ENCODE results near the gene ZNF804B.

Gene ZNF804B

DNA sequence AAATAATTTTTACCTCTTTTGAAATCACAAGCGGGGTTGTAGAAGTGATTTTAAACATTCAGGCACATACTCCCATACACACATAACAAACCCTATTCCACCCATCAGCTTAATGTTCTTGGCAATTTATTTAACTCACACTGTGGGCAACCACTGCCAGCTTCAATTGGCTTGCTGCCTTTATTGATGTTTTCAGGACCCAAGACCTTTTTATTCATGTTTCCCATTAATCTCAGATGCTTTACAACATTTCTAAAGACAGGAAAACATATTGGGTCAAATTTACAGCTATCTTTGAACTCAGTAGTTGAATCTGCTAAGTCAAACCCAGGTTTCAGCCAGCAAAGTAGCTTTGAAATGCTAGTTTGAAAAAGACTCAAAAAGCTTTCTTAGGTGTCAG is 109.0 kb downstream of the ZNF804B start:
- no peak for TF ChIP-seq POLR2A (IDR thresholded peaks at IDR 0.05; ENCODE audit: low read depth, low read length)
- no peak for FAIRE-seq
- DNase-seq (ENCODE audit: insufficient read length, low spot score) = no peak

DNA sequence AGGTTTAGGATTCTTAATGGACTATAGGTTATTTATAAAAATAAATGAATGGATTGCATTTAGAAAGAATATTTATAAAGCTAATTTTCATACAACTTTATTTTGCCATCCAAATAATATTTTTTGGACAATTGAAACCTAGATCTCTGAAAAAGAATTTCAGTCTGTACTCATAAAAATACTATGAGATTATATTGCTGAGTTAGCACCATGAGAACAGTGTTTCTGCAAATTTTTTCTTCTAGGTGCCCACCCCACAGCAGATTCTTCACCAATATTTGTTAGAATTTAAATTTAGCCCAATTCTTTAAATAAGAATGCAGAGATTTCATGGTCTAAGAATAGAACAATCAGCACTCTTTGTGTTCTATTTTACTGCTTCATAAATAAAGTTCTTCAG is 121.6 kb downstream of the ZNF804B start:
- FAIRE-seq (no peak), DNase-seq (ENCODE audit: insufficient read length, low spot score) (no peak)
- no peak for TF ChIP-seq POLR2A (IDR thresholded peaks at IDR 0.05; ENCODE audit: low read depth, low read length)

DNA sequence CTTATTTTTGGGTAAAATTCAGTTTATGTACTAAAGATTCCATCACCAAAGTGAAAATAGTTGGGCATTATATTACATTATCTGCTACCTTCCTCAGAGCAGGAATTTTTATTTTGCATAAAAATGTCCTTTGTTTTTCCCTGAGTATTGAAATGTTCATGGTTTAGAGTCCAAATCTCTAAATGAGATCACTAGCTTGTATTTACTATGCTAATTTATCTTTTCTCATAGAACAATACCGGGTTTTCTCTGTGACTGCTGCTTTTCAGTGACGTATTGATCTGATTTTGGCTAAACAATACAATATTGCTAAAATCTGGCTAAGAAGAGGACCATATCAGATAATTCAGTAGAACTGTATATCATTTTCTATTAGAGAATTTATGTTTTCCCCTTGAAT is 125.6 kb downstream of the ZNF804B start:
- no peak for FAIRE-seq
- TF ChIP-seq POLR2A (IDR thresholded peaks at IDR 0.05; ENCODE audit: low read depth, low read length) = no peak
- no peak for DNase-seq (ENCODE audit: insufficient read length, low spot score)

DNA sequence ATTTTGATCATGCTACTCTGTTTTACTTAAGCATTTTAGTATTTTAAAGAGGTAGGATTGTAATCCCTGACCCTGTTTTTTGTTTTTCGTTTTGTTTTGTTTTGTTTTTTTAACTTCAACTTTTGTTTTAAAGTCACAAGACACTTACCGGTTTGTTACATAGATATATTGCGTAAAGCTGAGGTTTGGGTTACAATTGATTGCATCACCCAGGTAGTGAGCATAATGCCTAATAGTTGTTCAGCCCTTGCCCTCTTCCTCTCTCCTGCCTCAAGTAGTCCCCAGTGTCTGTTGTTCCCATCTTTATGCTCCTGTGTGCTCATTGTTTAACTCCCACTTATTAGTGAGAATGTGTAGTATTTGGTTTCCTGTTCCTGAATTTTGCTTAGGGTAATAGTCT is 129.2 kb downstream of the ZNF804B start:
- FAIRE-seq (no peak), DNase-seq (ENCODE audit: insufficient read length, low spot score) (no peak)
- no peak for TF ChIP-seq POLR2A (IDR thresholded peaks at IDR 0.05; ENCODE audit: low read depth, low read length)

DNA sequence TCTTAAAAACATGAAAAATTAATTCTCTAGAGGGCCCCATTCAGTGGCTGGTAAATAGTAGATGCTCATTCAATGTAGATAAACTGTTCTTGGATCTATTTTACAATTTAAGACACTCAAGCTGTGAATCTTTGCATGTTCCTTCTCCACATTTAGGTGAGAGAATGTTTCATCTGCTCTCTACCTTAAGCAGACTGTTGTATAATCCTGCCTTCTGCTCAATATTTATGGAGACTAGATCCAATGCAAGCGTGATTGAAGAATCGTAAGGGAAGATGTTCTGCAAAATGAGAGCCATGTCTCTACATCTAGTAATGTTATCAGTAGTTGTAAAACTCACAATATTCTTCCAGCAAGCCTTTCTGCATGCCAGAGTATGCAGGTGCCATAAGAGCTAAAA is 151.0 kb downstream of the ZNF804B start:
- FAIRE-seq (no peak), DNase-seq (ENCODE audit: insufficient read length, low spot score) (no peak)
- no peak for TF ChIP-seq POLR2A (IDR thresholded peaks at IDR 0.05; ENCODE audit: low read depth, low read length)

DNA sequence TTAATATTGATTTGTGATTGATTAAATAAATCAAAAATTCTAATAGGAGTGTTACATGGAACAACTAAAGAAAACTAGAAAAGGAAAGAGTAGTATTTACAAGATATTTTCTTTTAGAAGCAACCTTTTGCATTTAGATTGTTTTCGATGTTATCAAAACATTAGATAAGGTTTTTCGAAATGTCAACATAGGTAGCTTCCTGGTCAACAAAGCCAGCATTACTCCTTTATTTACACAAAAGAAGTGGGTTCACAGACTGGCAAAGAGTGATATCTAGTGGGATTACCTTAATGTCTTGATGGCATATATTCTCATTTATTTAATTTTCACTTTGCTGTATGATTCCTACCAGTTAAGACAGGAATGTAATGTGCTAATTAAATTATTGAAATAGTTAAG is 153.4 kb downstream of the ZNF804B start:
- no peak for TF ChIP-seq POLR2A (IDR thresholded peaks at IDR 0.05; ENCODE audit: low read depth, low read length)
- DNase-seq (ENCODE audit: insufficient read length, low spot score) (no peak), FAIRE-seq (no peak)

DNA sequence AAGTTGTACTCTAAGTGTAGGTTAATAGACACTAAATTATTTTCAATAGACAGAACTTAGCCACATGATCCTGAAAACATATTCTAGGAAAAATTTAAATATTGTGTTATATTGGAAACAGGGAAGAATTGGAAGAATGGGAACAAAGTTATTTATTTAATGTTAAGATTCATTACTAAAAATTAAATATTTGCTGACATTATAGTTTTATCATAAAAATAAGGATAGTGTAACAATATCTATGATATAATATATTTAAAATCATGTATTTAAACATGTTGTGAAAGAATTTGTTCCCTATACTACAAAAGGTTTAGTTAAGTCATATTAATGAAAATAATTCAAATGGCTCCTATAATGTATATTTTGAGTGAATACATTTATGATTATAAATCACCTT is 156.1 kb downstream of the ZNF804B start:
- no peak for TF ChIP-seq POLR2A (IDR thresholded peaks at IDR 0.05; ENCODE audit: low read depth, low read length)
- FAIRE-seq (no peak), DNase-seq (ENCODE audit: insufficient read length, low spot score) (no peak)

DNA sequence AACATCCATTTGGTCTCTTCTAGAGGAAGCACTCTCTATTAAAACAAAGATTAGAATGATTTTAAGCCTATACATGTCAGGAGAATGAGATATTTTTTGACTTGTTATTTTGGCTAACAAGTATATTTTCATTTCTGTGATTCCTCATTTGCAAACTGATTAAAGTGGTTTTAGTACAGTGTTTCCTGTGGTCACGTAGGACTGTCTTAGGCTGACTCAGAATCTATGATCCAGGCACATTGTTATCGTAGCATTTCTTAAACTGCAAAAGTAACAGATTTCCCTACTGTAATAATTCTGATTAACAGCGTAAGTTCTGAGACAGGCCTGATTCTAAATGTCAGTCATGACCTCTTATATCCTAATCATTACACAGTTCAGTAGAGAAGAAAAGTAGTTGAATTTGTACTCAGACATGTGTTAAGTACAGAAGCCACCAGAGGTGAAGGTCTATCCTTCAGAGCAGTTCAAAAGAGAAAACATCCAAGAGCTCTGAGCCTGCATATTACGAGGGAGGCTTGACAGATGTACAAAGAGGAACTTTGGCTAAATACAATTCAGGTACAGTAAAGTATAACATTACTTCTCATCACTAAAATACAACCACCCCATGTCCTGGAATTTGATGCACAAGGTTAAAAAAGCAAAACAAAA is 160.1 kb downstream of the ZNF804B start:
- DNase-seq (ENCODE audit: insufficient read length, low spot score) (no peak), FAIRE-seq (no peak)
- no peak for TF ChIP-seq POLR2A (IDR thresholded peaks at IDR 0.05; ENCODE audit: low read depth, low read length)

DNA sequence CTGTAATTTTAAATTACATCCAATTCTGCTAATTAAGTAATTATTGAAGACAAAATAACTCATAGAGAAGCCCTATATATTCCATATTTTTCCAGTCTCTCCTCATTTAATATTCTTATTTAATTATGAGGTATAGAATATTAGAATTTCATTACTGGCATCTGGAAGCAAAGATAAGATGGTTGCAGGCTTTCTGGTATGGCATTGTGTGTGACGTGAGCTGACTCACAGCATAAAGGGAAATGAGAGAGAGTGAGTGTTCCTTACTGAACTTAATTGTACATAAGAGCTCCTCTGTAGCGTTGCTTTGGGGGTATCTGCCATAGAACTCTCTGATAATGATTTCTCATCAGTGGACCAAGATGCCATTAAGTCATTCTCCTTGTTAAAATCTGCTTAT is 163.4 kb downstream of the ZNF804B start:
- no peak for FAIRE-seq
- no peak for TF ChIP-seq POLR2A (IDR thresholded peaks at IDR 0.05; ENCODE audit: low read depth, low read length)
- DNase-seq (ENCODE audit: insufficient read length, low spot score) = no peak

DNA sequence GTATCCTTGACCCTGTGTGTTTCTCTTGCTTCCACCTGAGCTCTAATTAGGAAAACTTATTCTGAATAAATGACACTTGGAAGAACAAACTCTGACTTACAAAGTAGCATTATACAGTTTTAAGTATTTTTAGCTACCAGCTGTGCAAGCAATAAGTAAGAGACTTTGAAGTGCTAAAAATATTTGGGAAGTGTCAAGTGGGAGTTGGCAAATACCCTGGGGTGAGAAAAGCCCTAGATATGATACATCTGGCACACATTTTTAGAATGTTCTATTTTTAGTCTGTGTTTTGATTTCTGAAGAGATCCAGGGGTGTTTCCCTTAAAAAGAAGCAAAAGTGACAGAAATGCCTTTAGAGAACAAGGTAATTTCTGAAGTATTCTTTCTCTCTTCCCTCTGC is 168.8 kb downstream of the ZNF804B start:
- no peak for FAIRE-seq
- no peak for TF ChIP-seq POLR2A (IDR thresholded peaks at IDR 0.05; ENCODE audit: low read depth, low read length)
- DNase-seq (ENCODE audit: insufficient read length, low spot score) = no peak

DNA sequence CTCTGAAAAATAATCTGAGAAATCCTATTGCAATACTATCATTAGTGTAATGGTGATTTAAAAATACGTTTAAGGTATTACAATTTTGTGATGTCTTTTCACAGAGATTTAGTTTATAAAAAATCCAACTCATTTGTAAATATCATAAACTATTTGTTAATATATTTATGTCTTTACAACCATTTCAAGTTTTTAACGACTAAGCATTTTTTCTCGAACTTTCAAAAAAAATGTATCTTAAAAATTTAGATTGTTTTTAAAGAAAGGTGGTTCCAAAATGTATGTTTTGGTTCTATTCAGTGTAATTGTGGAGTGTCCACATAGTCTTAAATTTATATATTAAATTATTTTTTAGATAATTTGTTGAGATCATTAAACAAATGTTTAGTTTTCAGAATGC is 170.2 kb downstream of the ZNF804B start:
- no peak for DNase-seq (ENCODE audit: insufficient read length, low spot score)
- FAIRE-seq = no peak
- TF ChIP-seq POLR2A (IDR thresholded peaks at IDR 0.05; ENCODE audit: low read depth, low read length) = no peak

DNA sequence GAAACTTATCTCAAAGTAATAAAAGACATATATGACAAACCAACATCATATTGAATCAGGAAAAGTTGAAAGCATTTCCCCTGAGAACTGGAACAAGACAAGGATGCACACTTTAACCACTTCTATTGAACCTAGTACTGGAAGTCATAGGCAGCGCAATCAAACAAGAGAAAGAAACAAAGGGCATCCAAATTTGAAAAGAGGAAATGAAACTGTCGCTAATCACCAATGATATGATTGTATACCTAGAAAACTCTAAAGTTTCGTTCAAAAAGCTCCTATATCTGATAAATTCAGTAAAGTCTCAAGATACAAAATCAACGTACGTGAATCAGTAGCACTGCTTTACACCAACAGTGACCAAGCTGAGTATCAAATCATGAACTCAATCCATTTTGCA is 173.8 kb downstream of the ZNF804B start:
- TF ChIP-seq POLR2A (IDR thresholded peaks at IDR 0.05; ENCODE audit: low read depth, low read length) = no peak
- FAIRE-seq (no peak), DNase-seq (ENCODE audit: insufficient read length, low spot score) (no peak)

DNA sequence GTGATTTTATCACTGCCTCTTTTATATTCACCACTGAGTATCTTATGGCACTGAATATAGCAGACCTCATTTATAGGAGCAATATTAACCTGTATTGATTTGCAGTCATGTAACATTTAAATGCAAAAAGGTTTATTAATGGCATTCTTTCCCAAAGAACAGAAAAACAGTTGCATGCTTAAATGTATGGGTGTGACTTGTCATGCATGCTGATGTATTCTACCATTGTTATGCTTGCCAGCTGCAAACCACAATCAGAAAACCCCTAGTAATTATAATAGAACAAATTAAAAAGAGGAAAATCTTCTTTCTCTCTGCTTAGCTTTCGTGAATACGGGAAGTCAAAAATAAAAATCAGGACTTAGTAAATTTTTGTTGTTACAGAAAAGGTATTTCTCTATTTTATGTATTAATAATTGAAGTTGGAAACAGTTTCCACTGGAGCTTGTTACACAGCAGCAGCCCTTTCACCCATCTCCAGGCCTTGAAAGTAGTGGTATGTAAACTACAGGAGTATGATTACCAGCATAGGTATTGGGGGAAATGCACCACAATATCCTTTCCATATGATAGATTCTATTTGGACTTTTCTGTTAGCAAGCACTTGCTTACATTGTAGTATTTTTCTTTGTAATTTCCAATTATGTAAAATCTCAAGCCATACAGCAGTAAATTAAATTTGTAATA is 183.5 kb downstream of the ZNF804B start:
- FAIRE-seq (no peak), DNase-seq (ENCODE audit: insufficient read length, low spot score) (no peak)
- no peak for TF ChIP-seq POLR2A (IDR thresholded peaks at IDR 0.05; ENCODE audit: low read depth, low read length)

DNA sequence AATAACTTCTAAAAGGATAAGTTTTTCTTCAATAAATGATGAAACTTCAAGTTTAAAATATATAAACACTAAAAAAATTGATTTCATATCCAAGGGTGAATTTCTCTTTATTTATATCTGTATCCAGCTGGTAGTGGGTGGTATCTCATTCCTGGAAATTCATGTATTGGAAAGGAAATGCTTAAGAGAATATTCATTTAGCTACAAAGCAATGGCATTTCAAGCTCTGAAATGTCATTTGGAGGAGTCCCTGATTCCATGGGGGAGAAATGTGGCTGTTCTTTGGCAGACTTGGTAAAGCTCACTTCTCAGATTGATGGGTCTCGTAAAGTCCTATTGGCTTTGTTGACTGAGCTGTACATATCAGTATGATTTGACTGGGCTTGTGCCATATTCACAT is 192.3 kb downstream of the ZNF804B start:
- FAIRE-seq (no peak), DNase-seq (ENCODE audit: insufficient read length, low spot score) (no peak)

DNA sequence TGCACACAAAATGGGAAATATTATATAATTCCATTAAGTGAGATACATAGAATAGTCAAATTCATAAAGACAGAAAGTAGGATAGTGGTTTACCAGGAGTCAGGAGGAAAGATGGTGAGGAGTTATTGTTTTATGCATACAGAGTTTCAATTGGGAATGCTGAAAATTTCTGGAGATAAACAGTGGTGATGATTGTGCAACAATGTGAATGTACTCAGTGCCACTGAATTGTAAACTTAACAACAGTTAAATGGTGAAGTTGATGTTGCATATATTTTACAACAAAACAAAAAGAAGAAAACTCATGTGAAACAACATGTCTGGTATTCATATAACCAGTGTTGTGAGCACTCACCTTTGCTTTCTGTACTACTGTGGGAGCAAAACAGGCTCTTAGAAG is 204.9 kb downstream of the ZNF804B start:
- FAIRE-seq = no peak
- no peak for DNase-seq (ENCODE audit: insufficient read length, low spot score)
- no peak for TF ChIP-seq POLR2A (IDR thresholded peaks at IDR 0.05; ENCODE audit: low read depth, low read length)

More for the DNA sequence above, 192.3 kb downstream of the ZNF804B start:
- TF ChIP-seq POLR2A (IDR thresholded peaks at IDR 0.05; ENCODE audit: low read depth, low read length) = no peak

Measured in H54 (cell line).